Measurements from ENCODE around the gene NLRC5. TPM values are rescaled to one million over a fixed set of nuclear protein-coding genes. Genes with fewer than 3 reads are reported as not detected.
"Not testable (repeated sequence)": the region's sequence is repeated elsewhere in the genome, so short reads cannot be mapped to it uniquely, and the experiment has no call there.

NLRC5 gene
- total RNA-seq, 3 donors from 2014 or later = 18.4 to 34.4 (median 24.1) TPM

- Histone ChIP-seq H3K27ac (peak overlapping the region; percentile 82 to 94), H3K27me3 (no peaks in the 10 kb centered on the region), H3K36me3 (no peaks in the 10 kb centered on the region), H3K9me3 (no peaks in the 10 kb centered on the region), H3K4me1 (peaks cover 0 to 5% of the 10 kb centered on the region in 2 donors), H3K4me3 (peak overlapping the region; percentile 76 to 92 (median 80))
- intact Hi-C loops (cut with DNase I; ENCODE audit: low total_unique reads) = no loop called here
- no peak for TF ChIP-seq CTCF (IDR thresholded peaks at IDR 0.05)
- DNase-seq (ENCODE audit: low spot score in 2 of 2) = no peak
These were observed 1.0 kb upstream of the NLRC5 start for GRCh38 chr16:56988161-56988947.

GRCh38 chr16:56989988-56990387, 631 bp downstream of the NLRC5 start:
- Histone ChIP-seq H3K27ac (peak overlapping the region; percentile 82 to 94), H3K27me3 (no peaks in the 10 kb centered on the region), H3K4me1 (peaks cover 0 to 5% of the 10 kb centered on the region in 2 donors), H3K36me3 (no peaks in the 10 kb centered on the region), H3K9me3 (no peaks in the 10 kb centered on the region), H3K4me3 (peak overlapping the region; percentile 76 to 92 (median 80))
- TF ChIP-seq POLR2A (IDR thresholded peaks at IDR 0.05) (no peak), CTCF (IDR thresholded peaks at IDR 0.05) (no peak), POLR2AphosphoS5 (IDR thresholded peaks at IDR 0.05) (no peak)
- DNase-seq (ENCODE audit: low spot score in 2 of 2) = no peak
- intact Hi-C loops (cut with DNase I; ENCODE audit: low total_unique reads) = no loop called here

GRCh38 chr16:56990407-56991286, 1.3 kb downstream of the NLRC5 start:
- Histone ChIP-seq H3K27me3 (no peaks in the 10 kb centered on the region), H3K36me3 (no peaks in the 10 kb centered on the region), H3K4me3 (peak overlapping the region; percentile 76 to 92 (median 80)), H3K4me1 (peaks cover 0 to 5% of the 10 kb centered on the region in 2 donors), H3K27ac (no peak overlapping the region), H3K9me3 (no peaks in the 10 kb centered on the region)
- intact Hi-C loops (cut with DNase I; ENCODE audit: low total_unique reads) = no loop called here
- TF ChIP-seq POLR2AphosphoS5 (IDR thresholded peaks at IDR 0.05) (no peak), POLR2A (IDR thresholded peaks at IDR 0.05) (no peak), CTCF (IDR thresholded peaks at IDR 0.05) (no peak)
- no peak for DNase-seq (ENCODE audit: low spot score in 2 of 2)

GRCh38 chr16:56992431-56992830, 3.1 kb downstream of the NLRC5 start:
- H3K36me3 ChIP-seq; H3K4me3 ChIP-seq; H3K9me3 ChIP-seq; H3K4me1 ChIP-seq; DNase-seq (ENCODE audit: low spot score in 2 of 2); intact Hi-C loops (cut with DNase I; ENCODE audit: low total_unique reads); H3K27me3 ChIP-seq: not testable (repeated sequence)
- peak overlapping the region in 1 of 2 donors; percentile 33 for H3K27ac ChIP-seq

- intact Hi-C loops (cut with DNase I; ENCODE audit: low total_unique reads) = no loop called here
- TF ChIP-seq POLR2A (IDR thresholded peaks at IDR 0.05) (no peak), CTCF (IDR thresholded peaks at IDR 0.05) (no peak), POLR2AphosphoS5 (IDR thresholded peaks at IDR 0.05) (no peak)
- DNase-seq (ENCODE audit: low spot score in 2 of 2) = no peak
- Histone ChIP-seq H3K4me1 (peaks cover 0 to 5% of the 10 kb centered on the region in 2 donors), H3K27me3 (no peaks in the 10 kb centered on the region), H3K4me3 (no peak overlapping the region), H3K36me3 (no peaks in the 10 kb centered on the region), H3K9me3 (no peaks in the 10 kb centered on the region), H3K27ac (no peak overlapping the region)
These were observed 3.8 kb downstream of the NLRC5 start for GRCh38 chr16:56993204-56993603.
